Measurements from ENCODE around the gene ARHGEF9. TPM values are rescaled to one million over a fixed set of nuclear protein-coding genes. Genes with fewer than 3 reads are reported as not detected.

Gene ARHGEF9
- total RNA-seq, 2 experiments from 2014 or later: 12.8 to 21.7 TPM

GRCh38 chrX:63664083-63664482 is 120.9 kb downstream of the ARHGEF9 start:
- intact Hi-C loops (cut with micrococcal nuclease; ENCODE audit: unreplicated experiment): no loop called here
- Histone ChIP-seq H3K36me3 (ENCODE audit: insufficient read depth, low read length) (no peaks in the 10 kb centered on the region), H3K9me3 (ENCODE audit: low read length) (no peaks in the 10 kb centered on the region), H3K27ac (ENCODE audit: low read depth, low read length, poor library complexity, severe bottlenecking) (no peak overlapping the region), H3K79me2 (ENCODE audit: insufficient read depth, low read depth, low read length) (no peaks in the 10 kb centered on the region), H2AFZ (ENCODE audit: low read length) (no peak overlapping the region), H3K4me1 (ENCODE audit: insufficient read depth, low read length, poor library complexity, severe bottlenecking) (no peaks in the 10 kb centered on the region), H3K4me3 (ENCODE audit: low read depth, low read length, poor library complexity, severe bottlenecking) (no peak overlapping the region), H4K20me1 (ENCODE audit: insufficient read depth, low read length) (no peaks in the 10 kb centered on the region), H3K4me2 (ENCODE audit: low read length) (no peak overlapping the region), H3K9me2 (ENCODE audit: insufficient read depth, low read length) (no peaks in the 10 kb centered on the region)
- CTCF ChIA-PET (ENCODE audit: unreplicated experiment): no interaction called here
- DNase-seq (ENCODE audit: low spot score): no peak
- POLR2A ChIA-PET: interaction anchor here (1.0 kb wide), 1 partner anchor 9 kb away, joined by 4 read pairs; no protein-coding TSS in a partner anchor
- no TSS peak for BruUV-seq (replicated peaks)
- TF ChIP-seq EZH2phosphoT487 (IDR thresholded peaks at IDR 0.05; ENCODE audit: borderline replicate concordance, low read depth, low read length) (no peak), CTCF (conservative IDR thresholded peaks at IDR 0.05; ENCODE audit: low read length) (no peak)

- H3K9me2 ChIP-seq (ENCODE audit: insufficient read depth, low read length): no peaks in the 10 kb centered on the region
- intact Hi-C loops (cut with micrococcal nuclease; ENCODE audit: unreplicated experiment): no loop called here
- H2AFZ ChIP-seq (ENCODE audit: low read length): no peak overlapping the region
- no peaks in the 10 kb centered on the region for H4K20me1 ChIP-seq (ENCODE audit: insufficient read depth, low read length)
- TF ChIP-seq EZH2phosphoT487 (IDR thresholded peaks at IDR 0.05; ENCODE audit: borderline replicate concordance, low read depth, low read length) (no peak), CTCF (conservative IDR thresholded peaks at IDR 0.05; ENCODE audit: low read length) (no peak)
- no peaks in the 10 kb centered on the region for H3K36me3 ChIP-seq (ENCODE audit: insufficient read depth, low read length)
- BruUV-seq (replicated peaks): no TSS peak
- H3K27ac ChIP-seq (ENCODE audit: low read depth, low read length, poor library complexity, severe bottlenecking): no peak overlapping the region
- H3K4me1 ChIP-seq (ENCODE audit: insufficient read depth, low read length, poor library complexity, severe bottlenecking): no peaks in the 10 kb centered on the region
- ChIA-PET POLR2A (interaction anchor here (0.5 kb wide), 1 partner anchor 28 kb away, joined by 3 read pairs; no protein-coding TSS in a partner anchor), CTCF (ENCODE audit: unreplicated experiment) (interaction anchor here (0.6 kb wide), 1 partner anchor 36 kb away, joined by 3 read pairs; no protein-coding TSS in a partner anchor)
- H3K79me2 ChIP-seq (ENCODE audit: insufficient read depth, low read depth, low read length): no peaks in the 10 kb centered on the region
- no peak overlapping the region for H3K4me3 ChIP-seq (ENCODE audit: low read depth, low read length, poor library complexity, severe bottlenecking)
- no peak overlapping the region for H3K4me2 ChIP-seq (ENCODE audit: low read length)
- no peak for DNase-seq (ENCODE audit: low spot score)
- no peaks in the 10 kb centered on the region for H3K9me3 ChIP-seq (ENCODE audit: low read length)
These were observed 123.3 kb downstream of the ARHGEF9 start for GRCh38 chrX:63661676-63662075.

- ChIA-PET POLR2A (no interaction called here), CTCF (ENCODE audit: unreplicated experiment) (no interaction called here)
- DNase-seq (ENCODE audit: low spot score): no peak
- BruUV-seq (replicated peaks): no TSS peak
- Histone ChIP-seq H3K4me3 (ENCODE audit: low read depth, low read length, poor library complexity, severe bottlenecking) (no peak overlapping the region), H3K9me3 (ENCODE audit: low read length) (no peaks in the 10 kb centered on the region), H3K79me2 (ENCODE audit: insufficient read depth, low read depth, low read length) (no peaks in the 10 kb centered on the region), H4K20me1 (ENCODE audit: insufficient read depth, low read length) (no peaks in the 10 kb centered on the region), H3K4me2 (ENCODE audit: low read length) (no peak overlapping the region), H3K9me2 (ENCODE audit: insufficient read depth, low read length) (no peaks in the 10 kb centered on the region), H3K27ac (ENCODE audit: low read depth, low read length, poor library complexity, severe bottlenecking) (no peak overlapping the region), H3K36me3 (ENCODE audit: insufficient read depth, low read length) (no peaks in the 10 kb centered on the region; the same call in 1 of the 2 replicates), H3K4me1 (ENCODE audit: insufficient read depth, low read length, poor library complexity, severe bottlenecking) (no peaks in the 10 kb centered on the region), H2AFZ (ENCODE audit: low read length) (no peak overlapping the region)
- intact Hi-C loops (cut with micrococcal nuclease; ENCODE audit: unreplicated experiment): no loop called here
- no peak for TF ChIP-seq EZH2phosphoT487 (IDR thresholded peaks at IDR 0.05; ENCODE audit: borderline replicate concordance, low read depth, low read length)
- TF ChIP-seq CTCF (conservative IDR thresholded peaks at IDR 0.05; ENCODE audit: low read length): no peak
These were observed 126.1 kb downstream of the ARHGEF9 start for GRCh38 chrX:63658920-63659319.

Measured in OCI-LY7 (cell line).